HCT116 (cell line): ENCODE results near the gene RPLP2. TPM values are rescaled to one million over a fixed set of nuclear protein-coding genes. Genes with fewer than 3 reads are reported as not detected.

ENCODE experiments used
- ATAC-seq: fragments of 200-7000 bp; cut with Tn5 transposase; 2 replicates; pipeline ENCODE4 v1.9.1; 2020; ENCODE audit warnings: mild to moderate bottlenecking, moderate library complexity
- BruUV-seq: library from RNA; stranded (reverse); fragments of 400-500 nt; replicated peaks from 2 replicates; lab custom pipeline; 2021; lab: Mats Ljungman, UMichigan
- CTCF ChIA-PET: fragments of 300-600 bp; sonication (Branson Sonifier 250); formaldehyde crosslinking; loops from one replicate; lab custom pipeline; 2021; ENCODE audit warnings: antibody characterized with exemption; lab: Charles Lee
- POLR2A ChIA-PET: fragments of 300-600, 350-600 bp; sonication (Branson Sonifier 250); formaldehyde crosslinking; loops from one replicate; lab custom pipeline; 2021; ENCODE audit warnings: antibody characterized with exemption; lab: Charles Lee
- RAD21 ChIA-PET, 2 experiments: fragments of 300-600 bp; sonication (Branson Sonifier 250); formaldehyde crosslinking; loops; one replicate each; lab custom pipeline; 2023; ENCODE audit warnings: low total read pairs in 2 of 2; ENCODE audit not compliant: uncharacterized antibody in 2 of 2, unreplicated experiment in 2 of 2, low non-redundant PET in 1 of 2; lab: Charles Lee
- DNase-seq: peaks from one replicate; pipeline ENCODE4 v3.0.0-alpha.2; 2010; ENCODE audit warnings: low read depth, low spot score
- H2AFZ ChIP-seq: fragments of 200-600 bp; shearing (Covaris generic), sonication (generic); 2 replicates; pipeline ENCODE4 v1.6.1; 2017; ENCODE audit warnings: low read depth, mixed run types, mixed read lengths, antibody characterized with exemption, low read length; ENCODE audit not compliant: poor library complexity, severe bottlenecking
- H3K27ac ChIP-seq: 2 replicates; pipeline ENCODE4 v1.5.1; 2012; ENCODE audit warnings: low read depth, low read length
- H3K27me3 ChIP-seq: fragments of 200-600 bp; sonication (generic); 2 replicates; pipeline ENCODE4 v1.6.1; 2016; ENCODE audit warnings: mixed run types, low read length, mixed read lengths; ENCODE audit not compliant: insufficient read depth
- H3K36me3 ChIP-seq, 2 experiments: fragments of 200-500 bp in 1 of 2; fragments of 200-600 bp in 1 of 2; sonication (Bioruptor generic) in 1 of 2; sonication (generic) in 1 of 2; 2 replicates each; pipeline versions ENCODE4 v1.5.1 to v1.6.1; 2014 to 2016; ENCODE audit warnings: low read length in 2 of 2, inconsistent platforms in 1 of 2, mixed read lengths in 1 of 2, mixed run types in 1 of 2; ENCODE audit not compliant: insufficient read depth in 2 of 2, control insufficient read depth in 1 of 2
- H3K4me1 ChIP-seq, 2 experiments: fragments of 200-600 bp in 1 of 2; sonication (generic) in 1 of 2; 2 replicates each; pipeline versions ENCODE4 v1.5.1 to v1.6.1; 2012 to 2017; ENCODE audit warnings: low read length in 2 of 2, inconsistent platforms in 1 of 2, mild to moderate bottlenecking in 1 of 2, mixed read lengths in 1 of 2, mixed run types in 1 of 2, moderate library complexity in 1 of 2; ENCODE audit not compliant: insufficient read depth in 2 of 2, control insufficient read depth in 1 of 2
- H3K4me2 ChIP-seq: fragments of 200-600 bp; sonication (generic); 2 replicates; pipeline ENCODE4 v1.6.1; 2017; ENCODE audit warnings: mixed run types, low read length, mixed read lengths
- H3K4me3 ChIP-seq, 2 experiments: fragments of 200-600 bp in 1 of 2; sonication (generic) in 1 of 2; replicated peaks in 1 of 2; 2 replicates each; pipeline ENCODE4 v1.5.1; 2011 to 2016; ENCODE audit warnings: low read length in 2 of 2, control low read depth in 1 of 2, low read depth in 1 of 2, mild to moderate bottlenecking in 1 of 2, mixed read lengths in 1 of 2, mixed run types in 1 of 2
- H3K79me2 ChIP-seq: fragments of 200-600 bp; sonication (generic); 2 replicates; pipeline ENCODE4 v1.6.1; 2017; ENCODE audit warnings: mild to moderate bottlenecking, mixed run types, low read length, moderate library complexity, mixed read lengths; ENCODE audit not compliant: insufficient read depth
- H3K9ac ChIP-seq: fragments of 200-600 bp; sonication (generic); 2 replicates; pipeline ENCODE4 v1.6.1; 2016; ENCODE audit warnings: low read length, mixed read lengths
- H3K9me2 ChIP-seq: fragments of 200-600 bp; sonication (generic), shearing (Covaris generic); 2 replicates; pipeline ENCODE4 v1.6.1; 2017; ENCODE audit warnings: mixed run types, mild to moderate bottlenecking, moderate library complexity; ENCODE audit not compliant: insufficient read depth
- H3K9me3 ChIP-seq, 2 experiments: fragments of 200-500 bp in 1 of 2; fragments of 200-600 bp in 1 of 2; sonication (Bioruptor generic) in 1 of 2; sonication (generic) in 1 of 2; 2 replicates each; pipeline ENCODE4 v1.6.1; 2014 to 2017; ENCODE audit warnings: low read length in 2 of 2, mixed read lengths in 2 of 2, inconsistent platforms in 1 of 2, low read depth in 1 of 2, mild to moderate bottlenecking in 1 of 2, mixed run types in 1 of 2, moderate library complexity in 1 of 2; ENCODE audit not compliant: control insufficient read depth in 1 of 2, insufficient read depth in 1 of 2
- H4K20me1 ChIP-seq: fragments of 200-600 bp; sonication (generic), shearing (Covaris generic); 2 replicates; pipeline ENCODE4 v1.6.1; 2017; ENCODE audit warnings: mixed run types, mild to moderate bottlenecking, moderate library complexity; ENCODE audit not compliant: insufficient read depth
- CBX3 ChIP-seq: IDR thresholded peaks from 2 replicates; pipeline ENCODE4 v1.6.1; 2012; ENCODE audit warnings: low read depth
- ELF1 ChIP-seq: IDR thresholded peaks from 2 replicates; pipeline ENCODE4 v1.6.1; 2012; ENCODE audit warnings: low read depth, borderline replicate concordance
- EZH2 ChIP-seq: fragments of 200-600 bp; sonication (generic); IDR thresholded peaks from 2 replicates; pipeline ENCODE4 v1.6.1; 2017; ENCODE audit warnings: antibody characterized with exemption, mixed run types
- POLR2AphosphoS5 ChIP-seq: IDR thresholded peaks from 2 replicates; pipeline ENCODE4 v1.6.1; 2011; ENCODE audit warnings: mild to moderate bottlenecking, low read depth, low read length, moderate library complexity
- SIN3A ChIP-seq: IDR thresholded peaks from 2 replicates; pipeline ENCODE4 v1.6.1; 2012; ENCODE audit warnings: low read depth
- SP1 ChIP-seq: IDR thresholded peaks from 2 replicates; pipeline ENCODE4 v1.6.1; 2012; ENCODE audit warnings: low read depth
- SRF ChIP-seq: IDR thresholded peaks from 2 replicates; pipeline ENCODE4 v1.6.1; 2012; ENCODE audit warnings: low read depth
- ZFX ChIP-seq: fragments of 450-650 bp; IDR thresholded peaks from 2 replicates; pipeline ENCODE4 v1.6.1; 2017
- ZNF274 ChIP-seq: fragments of 200-500 bp; sonication (Bioruptor generic); IDR thresholded peaks from 2 replicates; pipeline ENCODE4 v1.6.1; 2014; ENCODE audit warnings: mild to moderate bottlenecking, low read depth, low read length, inconsistent platforms
- intact Hi-C: fragments of 100-400 bp; cut with micrococcal nuclease; formaldehyde crosslinking; loops from 2 replicates; pipeline ENCODE4 v1.10.0; 2022
- total RNA-seq: library from RNA; stranded (reverse); gene quantifications from one replicate; pipeline ENCODE4 v1.2.1, GENCODE V29; 2021; ENCODE audit not compliant: unreplicated experiment
- TF ChIP-seq, protein P1 (sequence below): IDR thresholded peaks from 2 replicates; pipeline ENCODE4 v1.6.1; 2012
- TF ChIP-seq, protein P2 (sequence below): IDR thresholded peaks from 2 replicates; pipeline ENCODE4 v1.6.1; 2011; ENCODE audit warnings: mild to moderate bottlenecking, low read length, moderate library complexity; ENCODE audit not compliant: insufficient replicate concordance; ENCODE audit errors: extremely low read depth
- TF ChIP-seq, protein P3 (sequence below), 3 experiments: fragments of 200-600 bp in 1 of 3; sonication (generic) in 1 of 3; IDR thresholded peaks in 2 of 3; conservative IDR thresholded peaks in 1 of 3; 2 replicates each; pipeline ENCODE4 v1.5.1; 2012 to 2017; ENCODE audit warnings: low read depth in 2 of 3, low read length in 2 of 3, antibody characterized with exemption in 1 of 3, borderline replicate concordance in 1 of 3, control low read depth in 1 of 3, mild to moderate bottlenecking in 1 of 3, mixed read lengths in 1 of 3, mixed run types in 1 of 3, moderate library complexity in 1 of 3; ENCODE audit not compliant: insufficient read depth in 1 of 3

Gene RPLP2
- total RNA-seq, 1 experiment from 2014 or later, result 3,615 TPM

DNA sequence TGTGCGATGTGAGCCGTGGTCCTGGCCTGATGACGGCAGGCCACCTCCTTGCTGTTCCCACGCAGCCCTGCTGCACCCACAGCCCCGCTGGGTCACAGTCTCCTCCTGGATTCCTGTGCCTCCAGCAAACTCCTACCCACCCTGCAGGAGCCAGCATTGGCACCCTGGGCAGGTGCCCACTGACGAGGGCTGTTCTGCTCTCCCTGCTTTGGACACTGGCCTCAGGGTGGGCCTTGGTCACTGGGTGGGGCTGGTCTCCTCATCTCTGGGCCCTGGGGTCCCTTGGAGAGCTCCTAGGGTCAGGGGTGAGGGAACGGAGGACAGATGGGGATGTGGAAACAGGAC is 45.5 kb downstream of the RPLP2 start:
- no peaks in the 10 kb centered on the region for H3K9me3 ChIP-seq
- H3K9ac ChIP-seq, result no peak overlapping the region
- no peaks in the 10 kb centered on the region for H3K36me3 ChIP-seq
- H3K27me3 ChIP-seq, result no peaks in the 10 kb centered on the region
- intact Hi-C loops, result no loop called here
- ChIA-PET RAD21 (no interaction called here), POLR2A (no interaction called here), CTCF (interaction anchor here (1.8 kb wide), 1 partner anchor 12 kb away, joined by 8 read pairs; no protein-coding TSS in a partner anchor)
- H3K4me2 ChIP-seq, result no peak overlapping the region
- no peak for ATAC-seq
- peaks cover 7 to 17% of the 10 kb centered on the region in 2 experiments for H3K4me1 ChIP-seq
- no peaks in the 10 kb centered on the region for H3K79me2 ChIP-seq
- H3K27ac ChIP-seq, result no peak overlapping the region; the same call in 1 of the 2 replicates
- no peak overlapping the region for H2AFZ ChIP-seq
- no peak overlapping the region for H3K4me3 ChIP-seq
- no peaks in the 10 kb centered on the region for H4K20me1 ChIP-seq
- no peaks in the 10 kb centered on the region for H3K9me2 ChIP-seq
- TF ChIP-seq ELF1 (no peak), CBX3 (no peak), POLR2AphosphoS5 (no peak), EZH2 (no peak), SIN3A (no peak), ZNF274 (no peak), SP1 (no peak), ZFX (no peak), SRF (no peak)
- TF ChIP-seq, protein P1, sequence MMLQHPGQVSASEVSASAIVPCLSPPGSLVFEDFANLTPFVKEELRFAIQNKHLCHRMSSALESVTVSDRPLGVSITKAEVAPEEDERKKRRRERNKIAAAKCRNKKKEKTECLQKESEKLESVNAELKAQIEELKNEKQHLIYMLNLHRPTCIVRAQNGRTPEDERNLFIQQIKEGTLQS, result no peak
- TF ChIP-seq, protein P2, sequence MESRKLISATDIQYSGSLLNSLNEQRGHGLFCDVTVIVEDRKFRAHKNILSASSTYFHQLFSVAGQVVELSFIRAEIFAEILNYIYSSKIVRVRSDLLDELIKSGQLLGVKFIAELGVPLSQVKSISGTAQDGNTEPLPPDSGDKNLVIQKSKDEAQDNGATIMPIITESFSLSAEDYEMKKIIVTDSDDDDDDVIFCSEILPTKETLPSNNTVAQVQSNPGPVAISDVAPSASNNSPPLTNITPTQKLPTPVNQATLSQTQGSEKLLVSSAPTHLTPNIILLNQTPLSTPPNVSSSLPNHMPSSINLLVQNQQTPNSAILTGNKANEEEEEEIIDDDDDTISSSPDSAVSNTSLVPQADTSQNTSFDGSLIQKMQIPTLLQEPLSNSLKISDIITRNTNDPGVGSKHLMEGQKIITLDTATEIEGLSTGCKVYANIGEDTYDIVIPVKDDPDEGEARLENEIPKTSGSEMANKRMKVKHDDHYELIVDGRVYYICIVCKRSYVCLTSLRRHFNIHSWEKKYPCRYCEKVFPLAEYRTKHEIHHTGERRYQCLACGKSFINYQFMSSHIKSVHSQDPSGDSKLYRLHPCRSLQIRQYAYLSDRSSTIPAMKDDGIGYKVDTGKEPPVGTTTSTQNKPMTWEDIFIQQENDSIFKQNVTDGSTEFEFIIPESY, result no peak
- TF ChIP-seq, protein P3, sequence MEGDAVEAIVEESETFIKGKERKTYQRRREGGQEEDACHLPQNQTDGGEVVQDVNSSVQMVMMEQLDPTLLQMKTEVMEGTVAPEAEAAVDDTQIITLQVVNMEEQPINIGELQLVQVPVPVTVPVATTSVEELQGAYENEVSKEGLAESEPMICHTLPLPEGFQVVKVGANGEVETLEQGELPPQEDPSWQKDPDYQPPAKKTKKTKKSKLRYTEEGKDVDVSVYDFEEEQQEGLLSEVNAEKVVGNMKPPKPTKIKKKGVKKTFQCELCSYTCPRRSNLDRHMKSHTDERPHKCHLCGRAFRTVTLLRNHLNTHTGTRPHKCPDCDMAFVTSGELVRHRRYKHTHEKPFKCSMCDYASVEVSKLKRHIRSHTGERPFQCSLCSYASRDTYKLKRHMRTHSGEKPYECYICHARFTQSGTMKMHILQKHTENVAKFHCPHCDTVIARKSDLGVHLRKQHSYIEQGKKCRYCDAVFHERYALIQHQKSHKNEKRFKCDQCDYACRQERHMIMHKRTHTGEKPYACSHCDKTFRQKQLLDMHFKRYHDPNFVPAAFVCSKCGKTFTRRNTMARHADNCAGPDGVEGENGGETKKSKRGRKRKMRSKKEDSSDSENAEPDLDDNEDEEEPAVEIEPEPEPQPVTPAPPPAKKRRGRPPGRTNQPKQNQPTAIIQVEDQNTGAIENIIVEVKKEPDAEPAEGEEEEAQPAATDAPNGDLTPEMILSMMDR (IDR thresholded peaks at IDR 0.05 in 2 of 3, conservative IDR thresholded peaks at IDR 0.05 in 1 of 3; ENCODE audit: borderline replicate concordance in 1 of 3, insufficient read depth in 1 of 3, low read depth in 2 of 3, low read length in 2 of 3), result no peak
- no peak for DNase-seq
- BruUV-seq, result no TSS peak
